ENCODE data around the gene MRAP2.

MRAP2 gene

DNA sequence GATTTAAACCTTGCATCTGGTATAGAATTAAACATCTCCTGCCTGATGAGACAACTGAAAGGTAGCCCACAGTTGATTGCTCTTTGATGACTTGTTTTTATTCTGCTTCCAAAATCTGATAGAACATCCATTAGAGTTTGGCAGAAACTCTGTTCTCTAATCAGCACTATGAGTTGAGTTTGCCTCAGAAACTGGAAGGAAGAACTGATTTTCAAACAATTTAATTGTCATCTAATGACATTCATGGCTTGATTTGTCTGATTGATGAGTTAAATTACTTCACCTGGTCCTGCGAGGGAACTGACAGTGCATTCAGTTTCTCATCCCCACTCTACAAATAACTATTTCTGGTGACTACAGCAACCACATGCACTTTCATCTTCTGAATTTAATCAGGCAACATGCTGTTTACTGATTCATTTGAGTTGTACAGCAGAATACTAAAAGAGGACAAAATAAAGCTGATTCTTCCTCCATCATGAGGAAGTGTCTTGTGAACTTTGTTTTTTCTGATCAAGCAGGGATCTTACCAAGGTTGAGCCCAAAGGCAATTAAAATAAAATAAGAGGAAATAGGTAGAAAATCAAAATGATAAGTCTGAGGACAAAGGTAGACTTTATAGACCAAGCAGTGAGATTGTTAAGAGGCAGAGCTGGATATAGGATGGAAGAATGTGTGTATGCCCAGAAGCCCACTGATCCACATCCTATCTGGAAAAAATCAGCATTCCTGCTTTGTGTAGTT lies 15.7 kb upstream of the MRAP2 start:
- no peak for DNase-seq (ENCODE audit: low read depth)
- no peak overlapping the region for H3K4me3 ChIP-seq (ENCODE audit: control insufficient read depth, low read depth, low read length)
- TF ChIP-seq CTCF (conservative IDR thresholded peaks at IDR 0.05; ENCODE audit: control insufficient read depth, insufficient read depth, low read depth, low read length), result no peak

DNA sequence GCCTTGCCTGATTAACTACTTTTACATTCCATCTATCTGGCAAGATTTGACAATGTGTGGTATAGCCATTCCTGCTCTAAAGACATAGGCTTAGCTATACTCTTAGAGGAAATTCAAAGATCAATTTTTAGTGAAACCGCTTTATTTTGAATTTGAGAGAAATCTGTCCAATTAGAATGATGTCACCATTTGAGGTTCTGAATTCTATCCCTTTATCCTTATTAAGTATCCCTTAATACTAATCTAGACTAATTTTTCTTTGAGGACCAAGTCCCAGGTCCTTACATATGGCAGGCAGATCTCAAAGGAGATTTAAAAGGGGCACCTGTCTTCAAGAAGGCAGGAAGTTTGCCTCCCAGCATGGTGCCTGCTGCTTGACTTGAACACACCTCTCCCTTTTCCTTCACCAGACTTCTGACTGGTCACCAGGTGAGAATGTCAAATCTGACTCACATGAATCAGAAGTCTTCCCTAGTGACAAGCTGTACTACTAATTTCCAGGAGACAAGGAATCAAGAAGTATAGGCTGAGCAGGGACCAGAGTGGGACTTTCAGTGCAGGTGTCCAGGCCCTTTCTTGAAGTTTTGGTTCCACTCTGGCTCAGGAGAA lies 15.0 kb upstream of the MRAP2 start:
- no peak overlapping the region for H3K4me3 ChIP-seq (ENCODE audit: control insufficient read depth, low read depth, low read length)
- TF ChIP-seq CTCF (conservative IDR thresholded peaks at IDR 0.05; ENCODE audit: control insufficient read depth, insufficient read depth, low read depth, low read length), result no peak
- no peak for DNase-seq (ENCODE audit: low read depth)

GRCh38 chr6:84019141-84019841 lies 14.3 kb upstream of the MRAP2 start:
- H3K4me3 ChIP-seq (ENCODE audit: control insufficient read depth, low read depth, low read length), result no peak overlapping the region
- DNase-seq (ENCODE audit: low read depth), result no peak
- no peak for TF ChIP-seq CTCF (conservative IDR thresholded peaks at IDR 0.05; ENCODE audit: control insufficient read depth, insufficient read depth, low read depth, low read length)

- TF ChIP-seq CTCF (conservative IDR thresholded peaks at IDR 0.05; ENCODE audit: control insufficient read depth, insufficient read depth, low read depth, low read length), result no peak
Measured at GRCh38 chr6:84019842-84020211, 13.7 kb upstream of the MRAP2 start.

GRCh38 chr6:84021625-84022024 lies 11.9 kb upstream of the MRAP2 start:
- TF ChIP-seq CTCF (conservative IDR thresholded peaks at IDR 0.05; ENCODE audit: control insufficient read depth, insufficient read depth, low read depth, low read length), result no peak
- no peak overlapping the region for H3K4me3 ChIP-seq (ENCODE audit: control insufficient read depth, low read depth, low read length)
- DNase-seq (ENCODE audit: low read depth), result no peak

More at GRCh38 chr6:84019842-84020211, 13.7 kb upstream of the MRAP2 start:
- H3K4me3 ChIP-seq (ENCODE audit: control insufficient read depth, low read depth, low read length), result no peak overlapping the region
- DNase-seq (ENCODE audit: low read depth), result no peak

- TF ChIP-seq CTCF (conservative IDR thresholded peaks at IDR 0.05; ENCODE audit: control insufficient read depth, insufficient read depth, low read depth, low read length), result no peak
- H3K4me3 ChIP-seq (ENCODE audit: control insufficient read depth, low read depth, low read length), result no peak overlapping the region
- no peak for DNase-seq (ENCODE audit: low read depth)
Measured at GRCh38 chr6:84026721-84027164, 6.8 kb upstream of the MRAP2 start.

Measured in fibroblast of mammary gland (primary cell).